Stomach (tissue), 9 donors: Measurements from ENCODE around the gene MAPK8IP3. TPM values are rescaled to one million over a fixed set of nuclear protein-coding genes. Genes with fewer than 3 reads are reported as not detected.

Source experiments
- DNase-seq, 2 donors: peaks; one replicate each; pipeline versions ENCODE4 v3.0.0 to v3.0.0-alpha.2; 2013 to 2019
- H3K27ac ChIP-seq, 5 donors: fragments of 200-600 bp in 4 of 5; sonication (generic) in 4 of 5; one replicate each; pipeline ENCODE4 v1.5.1; 2013 to 2019; ENCODE audit warnings: mild to moderate bottlenecking in 1 of 5, moderate library complexity in 1 of 5
- H3K27me3 ChIP-seq, 3 donors: fragments of 200-600 bp; sonication (generic); one replicate each; pipeline ENCODE4 v1.5.1; 2017 to 2019; ENCODE audit warnings: mixed run types in 1 of 3
- H3K36me3 ChIP-seq, 4 donors: fragments of 200-600 bp; sonication (generic); 1 replicate in 3 of 4; 2 replicates in 1 of 4; pipeline ENCODE4 v1.5.1; 2016 to 2019
- H3K4me1 ChIP-seq, 4 donors: fragments of 200-600 bp; sonication (generic); one replicate each; pipeline ENCODE4 v1.5.1; 2016 to 2019
- H3K4me3 ChIP-seq, 4 donors: fragments of 200-600 bp; sonication (generic) in 3 of 4; one replicate each; pipeline ENCODE4 v1.5.1; 2016 to 2019; ENCODE audit warnings: mild to moderate bottlenecking in 1 of 4
- H3K9me3 ChIP-seq, 4 donors: fragments of 200-600 bp; sonication (generic); one replicate each; pipeline ENCODE4 v1.5.1; 2016 to 2019
- CTCF ChIP-seq, 7 experiments: fragments of 450-650 bp in 4 of 7; fragments of 200-600 bp in 3 of 7; sonication (generic) in 3 of 7; IDR thresholded peaks; one replicate each; pipeline ENCODE4 v1.5.1; 2016 to 2019; ENCODE audit warnings: antibody characterized with exemption in 7 of 7, control low read depth in 2 of 7, mild to moderate bottlenecking in 1 of 7
- EP300 ChIP-seq: sonication (generic); formaldehyde crosslinking; IDR thresholded peaks from one replicate; pipeline ENCODE4 v1.6.1; 2017; ENCODE audit warnings: antibody characterized with exemption
- POLR2A ChIP-seq, 4 donors: fragments of 450-650 bp; IDR thresholded peaks; one replicate each; pipeline ENCODE4 v1.6.1; 2016; ENCODE audit warnings: antibody characterized with exemption in 4 of 4, control low read depth in 2 of 4, mild to moderate bottlenecking in 1 of 4, moderate library complexity in 1 of 4
- POLR2AphosphoS5 ChIP-seq, 3 donors: sonication (generic); formaldehyde crosslinking; IDR thresholded peaks; one replicate each; pipeline ENCODE4 v1.6.1; 2016; ENCODE audit warnings: antibody characterized with exemption in 3 of 3
- WGBS, 5 donors: extraction: QIAGEN DNeasy Blood & Tissue Kit in 3 of 5; methylation state at CpG; one replicate each; pipeline versions ENCODE4 v1.1.5 to v1.1.7; 2013 to 2018; 5-methylcytosine and 5-hydroxymethylcytosine counted together
- intact Hi-C: fragments of 100-400 bp; cut with DNase I; formaldehyde crosslinking; loops from one replicate; pipeline ENCODE4 v1.15.1; 2023; ENCODE audit warnings: low total_unique reads
- polyA plus RNA-seq, 3 donors: library from polyadenylated mRNA; stranded (reverse); fragments of 200-250 nt; gene quantifications; one replicate each; pipeline ENCODE4 v1.2.3, GENCODE V29; 2013
- total RNA-seq, 5 donors: library from RNA; depleted of rRNA; stranded (reverse); fragments of >200 nt; gene quantifications; one replicate each; pipeline versions ENCODE4 v1.1.0 to v1.2.3, GENCODE V29; 2014 to 2016
- donor health status: healthy with polysubstance abuse.
- donor health status: Bipolar disorder and iron deficiency.
- donor health status: healthy.

Gene MAPK8IP3
- total and polyA plus RNA-seq, 8 donors: 10.1 to 320 (median 56.3) TPM

GRCh38 chr16:1727651-1728624 is 21.9 kb downstream of the MAPK8IP3 start:
- intact Hi-C loops: no loop called here
- Histone ChIP-seq H3K9me3 (no peaks in the 10 kb centered on the region), H3K36me3 (peaks cover 46 to 89% (median 88%) of the 10 kb centered on the region in 4 donors), H3K4me1 (peaks cover 7 to 14% (median 10%) of the 10 kb centered on the region in 4 donors), H3K27ac (no peak overlapping the region), H3K27me3 (no peaks in the 10 kb centered on the region), H3K4me3 (no peak overlapping the region)
- no peak for DNase-seq
- 80 to 94% (median 91%) methylated on average over 11 to 37 of the region's 37 CpGs for WGBS, 5 donors
- no peak for TF ChIP-seq POLR2A (IDR thresholded peaks at IDR 0.05)
- no peak for TF ChIP-seq EP300
- no peak for TF ChIP-seq CTCF (IDR thresholded peaks at IDR 0.05)
- TF ChIP-seq POLR2AphosphoS5 (IDR thresholded peaks at IDR 0.05): no peak

GRCh38 chr16:1729026-1729425 is 23.0 kb downstream of the MAPK8IP3 start:
- intact Hi-C loops: no loop called here
- 93 to 99% (median 97%) methylated on average over 18 of the region's 18 CpGs for WGBS, 5 donors
- Histone ChIP-seq H3K36me3 (peaks cover 57 to 100% (median 98%) of the 10 kb centered on the region in 4 donors), H3K9me3 (no peaks in the 10 kb centered on the region), H3K4me1 (peaks cover 0 to 3% (median under 1%) of the 10 kb centered on the region in 4 donors), H3K27me3 (no peaks in the 10 kb centered on the region), H3K27ac (no peak overlapping the region), H3K4me3 (no peak overlapping the region)
- DNase-seq: no peak
- no peak for TF ChIP-seq CTCF (IDR thresholded peaks at IDR 0.05)
- no peak for TF ChIP-seq EP300
- TF ChIP-seq POLR2AphosphoS5 (IDR thresholded peaks at IDR 0.05): no peak
- TF ChIP-seq POLR2A (IDR thresholded peaks at IDR 0.05): no peak

GRCh38 chr16:1729445-1729844 is 23.4 kb downstream of the MAPK8IP3 start:
- Histone ChIP-seq H3K4me1 (no peaks in the 10 kb centered on the region), H3K9me3 (no peaks in the 10 kb centered on the region), H3K27me3 (no peaks in the 10 kb centered on the region), H3K4me3 (no peak overlapping the region), H3K36me3 (peaks cover 61 to 100% (median 100%) of the 10 kb centered on the region in 4 donors), H3K27ac (no peak overlapping the region)
- no peak for DNase-seq
- 93 to 95% (median 94%) methylated on average over 34 to 35 of the region's 35 CpGs for WGBS, 5 donors
- no peak for TF ChIP-seq CTCF (IDR thresholded peaks at IDR 0.05)
- intact Hi-C loops: no loop called here

GRCh38 chr16:1731073-1731472 is 25.1 kb downstream of the MAPK8IP3 start:
- DNase-seq: no peak
- Histone ChIP-seq H3K27me3 (no peaks in the 10 kb centered on the region), H3K36me3 (peaks cover 63 to 92% (median 91%) of the 10 kb centered on the region in 4 donors), H3K9me3 (no peaks in the 10 kb centered on the region), H3K27ac (no peak overlapping the region), H3K4me3 (no peak overlapping the region), H3K4me1 (no peaks in the 10 kb centered on the region)
- intact Hi-C loops: no loop called here
- no peak for TF ChIP-seq CTCF (IDR thresholded peaks at IDR 0.05)
- TF ChIP-seq POLR2AphosphoS5 (IDR thresholded peaks at IDR 0.05): no peak
- no peak for TF ChIP-seq EP300
- no peak for TF ChIP-seq POLR2A (IDR thresholded peaks at IDR 0.05)
- WGBS, 5 donors: 89 to 98% (median 95%) methylated on average over 7 of the region's 7 CpGs
